ENCODE results near the gene WDR27. TPM values are rescaled to one million over a fixed set of nuclear protein-coding genes. Genes with fewer than 3 reads are reported as not detected.

The WDR27 gene
- total RNA-seq, 1 donor from 2014 or later = 59.0 TPM

DNA sequence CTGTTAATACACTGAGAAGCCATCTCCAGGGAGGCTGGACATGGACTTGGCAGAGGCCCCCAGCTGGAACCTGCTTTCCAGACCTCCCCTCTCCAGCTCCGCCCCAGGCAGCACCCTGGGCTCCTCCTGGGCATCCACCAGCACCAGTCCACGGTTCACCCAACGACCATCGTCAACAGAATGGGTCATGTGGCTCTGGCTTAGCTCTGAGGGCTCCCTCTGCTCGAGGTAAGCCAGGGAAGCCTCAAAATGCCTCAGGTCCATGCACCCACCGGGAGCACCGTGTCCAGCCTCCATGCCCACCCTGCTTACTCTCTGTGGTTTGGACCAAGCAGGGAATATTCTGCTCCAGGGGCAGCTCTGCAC lies 40.5 kb downstream of the WDR27 start:
- no peaks in the 10 kb centered on the region for H3K4me1 Mint-ChIP-seq (ENCODE audit: unreplicated experiment)
- no peak for TF ChIP-seq CTCF (IDR thresholded peaks at IDR 0.05; ENCODE audit: unreplicated experiment)
- peaks cover 50% of the 10 kb centered on the region for H3K36me3 Mint-ChIP-seq (ENCODE audit: low read depth, unreplicated experiment)
- H3K9me3 Mint-ChIP-seq (ENCODE audit: unreplicated experiment) = no peaks in the 10 kb centered on the region
- H3K4me3 Mint-ChIP-seq (ENCODE audit: unreplicated experiment) = no peak overlapping the region
- no peak overlapping the region for H3K27ac Mint-ChIP-seq (ENCODE audit: unreplicated experiment)
- H3K27me3 Mint-ChIP-seq (ENCODE audit: unreplicated experiment) = peaks cover 8% of the 10 kb centered on the region
- DNase-seq (ENCODE audit: low spot score) = no peak

- no peak overlapping the region for H3K27ac Mint-ChIP-seq (ENCODE audit: unreplicated experiment)
- no peak overlapping the region for H3K4me3 Mint-ChIP-seq (ENCODE audit: unreplicated experiment)
- DNase-seq (ENCODE audit: low spot score) = no peak
- no peaks in the 10 kb centered on the region for H3K9me3 Mint-ChIP-seq (ENCODE audit: unreplicated experiment)
- no peaks in the 10 kb centered on the region for H3K4me1 Mint-ChIP-seq (ENCODE audit: unreplicated experiment)
- peaks cover 55% of the 10 kb centered on the region for H3K36me3 Mint-ChIP-seq (ENCODE audit: low read depth, unreplicated experiment)
- peaks cover 9% of the 10 kb centered on the region for H3K27me3 Mint-ChIP-seq (ENCODE audit: unreplicated experiment)
- no peak for TF ChIP-seq CTCF (IDR thresholded peaks at IDR 0.05; ENCODE audit: unreplicated experiment)
These were observed 41.0 kb downstream of the WDR27 start for GRCh38 chr6:169660751-169661390.

GRCh38 chr6:169659820-169660610 lies 41.8 kb downstream of the WDR27 start:
- Mint-ChIP-seq H3K27ac (ENCODE audit: unreplicated experiment) (no peak overlapping the region), H3K4me1 (ENCODE audit: unreplicated experiment) (no peaks in the 10 kb centered on the region), H3K9me3 (ENCODE audit: unreplicated experiment) (no peaks in the 10 kb centered on the region), H3K4me3 (ENCODE audit: unreplicated experiment) (peak overlapping the region; percentile 65), H3K36me3 (ENCODE audit: low read depth, unreplicated experiment) (peaks cover 58% of the 10 kb centered on the region), H3K27me3 (ENCODE audit: unreplicated experiment) (peaks cover 9% of the 10 kb centered on the region)
- TF ChIP-seq CTCF (IDR thresholded peaks at IDR 0.05; ENCODE audit: unreplicated experiment) = no peak
- no peak for DNase-seq (ENCODE audit: low spot score)

DNA sequence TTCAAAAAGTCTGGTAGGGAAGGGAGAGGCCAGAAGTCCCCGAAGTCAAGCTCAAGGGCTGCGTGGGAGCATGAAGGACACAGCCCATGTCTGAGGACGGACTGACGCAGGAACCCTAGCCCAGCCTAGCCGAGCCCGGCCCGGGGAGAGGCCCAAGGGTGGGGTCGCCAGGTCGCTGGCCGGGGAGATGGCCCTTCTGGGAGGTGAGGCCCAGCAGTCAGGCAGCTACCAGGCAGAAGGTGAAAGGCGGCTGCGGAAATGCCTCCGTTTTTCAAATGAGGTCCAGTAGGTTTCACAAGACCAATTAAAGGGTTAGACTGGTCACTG lies 44.6 kb downstream of the WDR27 start:
- H3K27ac Mint-ChIP-seq (ENCODE audit: unreplicated experiment) = no peak overlapping the region
- peaks cover 54% of the 10 kb centered on the region for H3K36me3 Mint-ChIP-seq (ENCODE audit: low read depth, unreplicated experiment)
- no peak for TF ChIP-seq CTCF (IDR thresholded peaks at IDR 0.05; ENCODE audit: unreplicated experiment)
- H3K4me3 Mint-ChIP-seq (ENCODE audit: unreplicated experiment) = no peak overlapping the region
- no peak for DNase-seq (ENCODE audit: low spot score)
- H3K27me3 Mint-ChIP-seq (ENCODE audit: unreplicated experiment) = peaks cover 9% of the 10 kb centered on the region
- no peaks in the 10 kb centered on the region for H3K4me1 Mint-ChIP-seq (ENCODE audit: unreplicated experiment)
- H3K9me3 Mint-ChIP-seq (ENCODE audit: unreplicated experiment) = no peaks in the 10 kb centered on the region
